DOHH2 (cell line): ENCODE measurements around the gene ANO6.

ENCODE experiments used
- EZH2phosphoT487 ChIP-seq: fragments of 200-600 bp; sonication (generic); IDR thresholded peaks from 2 replicates; pipeline ENCODE4 v1.6.1; 2017; ENCODE audit warnings: borderline replicate concordance, mild to moderate bottlenecking, antibody characterized with exemption, low read length, moderate library complexity, mixed read lengths
- TF ChIP-seq, protein P1 (sequence below): fragments of 200-600 bp; sonication (generic); IDR thresholded peaks from one replicate; pipeline ENCODE4 v1.5.1; 2014; ENCODE audit warnings: antibody characterized with exemption, mild to moderate bottlenecking, low read depth, low read length; ENCODE audit not compliant: poor library complexity, severe bottlenecking

GRCh38 chr12:45290216-45290605, 74.3 kb downstream of the ANO6 start:
- TF ChIP-seq, protein P1, sequence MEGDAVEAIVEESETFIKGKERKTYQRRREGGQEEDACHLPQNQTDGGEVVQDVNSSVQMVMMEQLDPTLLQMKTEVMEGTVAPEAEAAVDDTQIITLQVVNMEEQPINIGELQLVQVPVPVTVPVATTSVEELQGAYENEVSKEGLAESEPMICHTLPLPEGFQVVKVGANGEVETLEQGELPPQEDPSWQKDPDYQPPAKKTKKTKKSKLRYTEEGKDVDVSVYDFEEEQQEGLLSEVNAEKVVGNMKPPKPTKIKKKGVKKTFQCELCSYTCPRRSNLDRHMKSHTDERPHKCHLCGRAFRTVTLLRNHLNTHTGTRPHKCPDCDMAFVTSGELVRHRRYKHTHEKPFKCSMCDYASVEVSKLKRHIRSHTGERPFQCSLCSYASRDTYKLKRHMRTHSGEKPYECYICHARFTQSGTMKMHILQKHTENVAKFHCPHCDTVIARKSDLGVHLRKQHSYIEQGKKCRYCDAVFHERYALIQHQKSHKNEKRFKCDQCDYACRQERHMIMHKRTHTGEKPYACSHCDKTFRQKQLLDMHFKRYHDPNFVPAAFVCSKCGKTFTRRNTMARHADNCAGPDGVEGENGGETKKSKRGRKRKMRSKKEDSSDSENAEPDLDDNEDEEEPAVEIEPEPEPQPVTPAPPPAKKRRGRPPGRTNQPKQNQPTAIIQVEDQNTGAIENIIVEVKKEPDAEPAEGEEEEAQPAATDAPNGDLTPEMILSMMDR, result no peak
- no peak for TF ChIP-seq EZH2phosphoT487
